HEK293 (cell line): Measurements from ENCODE around the gene KIF17.
A peak's percentile ranks its signal among the peaks of the same experiment; 100 is the strongest.

Source experiments
- CTCF ChIA-PET: fragments of 350-600 bp; formaldehyde crosslinking; extraction: SDS; loops from one replicate; lab custom pipeline; 2021; ENCODE audit warnings: antibody characterized with exemption; lab: Yijun Ruan, JAX
- POLR2A ChIA-PET: fragments of 300-600 bp; formaldehyde crosslinking; extraction: SDS; loops from one replicate; lab custom pipeline; 2020; ENCODE audit warnings: antibody characterized with exemption, inconsistent platforms; lab: Yijun Ruan, JAX
- H3K27ac ChIP-seq: fragments of 200-500 bp; sonication (Bioruptor generic); 2 replicates; pipeline ENCODE4 v1.5.1; 2014; ENCODE audit warnings: low read depth, low read length, control low read depth, inconsistent platforms; ENCODE audit errors: extremely low read depth
- H3K36me3 ChIP-seq, 2 experiments: fragments of 200-500 bp in 1 of 2; sonication (Bioruptor generic) in 1 of 2; 1 replicate in 1 of 2; 2 replicates in 1 of 2; pipeline ENCODE4 v1.5.1; 2014 to 2017; ENCODE audit warnings: inconsistent platforms in 2 of 2, low read length in 2 of 2; ENCODE audit not compliant: control insufficient read depth in 2 of 2, insufficient read depth in 1 of 2
- H3K4me1 ChIP-seq: fragments of 200-500 bp; sonication (Bioruptor generic); 2 replicates; pipeline ENCODE4 v1.5.1; 2014; ENCODE audit warnings: mild to moderate bottlenecking, low read length, inconsistent platforms; ENCODE audit not compliant: control insufficient read depth, insufficient read depth
- H3K4me3 ChIP-seq: 2 replicates; pipeline ENCODE4 v1.5.1; 2011; ENCODE audit warnings: low read depth, mild to moderate bottlenecking, control low read depth, low read length, moderate library complexity
- H3K9me3 ChIP-seq: fragments of 200-500 bp; sonication (Bioruptor generic); 2 replicates; pipeline ENCODE4 v1.5.1; 2014; ENCODE audit warnings: low read depth, low read length, inconsistent platforms; ENCODE audit not compliant: control insufficient read depth, insufficient read depth
- HOXC10 ChIP-seq: sonication (generic); formaldehyde crosslinking; IDR thresholded peaks from 2 replicates; pipeline ENCODE4 v1.8.1; 2023; ENCODE audit warnings: mild to moderate bottlenecking, missing genetic modification reagents
- KLF10 ChIP-seq: fragments of 450-650 bp; IDR thresholded peaks from 2 replicates; pipeline ENCODE4 v1.5.1; 2018; ENCODE audit warnings: missing biosample characterization, mild to moderate bottlenecking, missing genetic modification characterization
- PRDM1 ChIP-seq: fragments of 450-650 bp; formaldehyde crosslinking; IDR thresholded peaks from 2 replicates; pipeline ENCODE4; 2016; ENCODE audit warnings: missing biosample characterization, missing genetic modification characterization
- REPIN1 ChIP-seq: fragments of 450-650 bp; formaldehyde crosslinking; IDR thresholded peaks from 2 replicates; pipeline ENCODE4 v1.5.1; 2017; ENCODE audit warnings: missing biosample characterization, missing genetic modification characterization, low read depth
- SP7 ChIP-seq: fragments of 450-650 bp; formaldehyde crosslinking; IDR thresholded peaks from 2 replicates; pipeline ENCODE4 v1.5.1; 2016; ENCODE audit warnings: missing biosample characterization, missing genetic modification characterization
- ZFP37 ChIP-seq: fragments of 450-650 bp; formaldehyde crosslinking; IDR thresholded peaks from 2 replicates; pipeline ENCODE4 v1.5.1; 2016; ENCODE audit warnings: missing biosample characterization, missing genetic modification characterization
- ZNF114 ChIP-seq: fragments of 450-650 bp; formaldehyde crosslinking; IDR thresholded peaks from 2 replicates; pipeline ENCODE4 v1.5.0; 2017; ENCODE audit warnings: missing biosample characterization, missing genetic modification characterization
- ZNF121 ChIP-seq: fragments of 450-650 bp; formaldehyde crosslinking; IDR thresholded peaks from 2 replicates; pipeline ENCODE4 v1.5.1; 2016; ENCODE audit warnings: missing biosample characterization, missing genetic modification characterization
- ZNF133 ChIP-seq: fragments of 450-650 bp; formaldehyde crosslinking; IDR thresholded peaks from 2 replicates; pipeline ENCODE4 v1.5.1; 2016; ENCODE audit warnings: missing biosample characterization, missing genetic modification characterization
- ZNF155 ChIP-seq: fragments of 450-650 bp; formaldehyde crosslinking; IDR thresholded peaks from 2 replicates; pipeline ENCODE4 v1.5.1; 2016; ENCODE audit warnings: missing biosample characterization, missing genetic modification characterization
- ZNF174 ChIP-seq: fragments of 450-650 bp; formaldehyde crosslinking; IDR thresholded peaks from 2 replicates; pipeline ENCODE4 v1.5.0; 2017; ENCODE audit warnings: missing biosample characterization, mild to moderate bottlenecking, missing genetic modification characterization
- ZNF239 ChIP-seq: fragments of 450-650 bp; formaldehyde crosslinking; IDR thresholded peaks from 2 replicates; pipeline ENCODE4 v1.5.1; 2016; ENCODE audit warnings: missing biosample characterization, missing genetic modification characterization
- ZNF560 ChIP-seq: fragments of 450-650 bp; formaldehyde crosslinking; IDR thresholded peaks from 2 replicates; pipeline ENCODE4 v1.5.1; 2017; ENCODE audit warnings: missing biosample characterization, missing genetic modification characterization, borderline replicate concordance
- ZNF624 ChIP-seq: fragments of 450-650 bp; formaldehyde crosslinking; IDR thresholded peaks from 2 replicates; pipeline ENCODE4 v1.5.1; 2017; ENCODE audit warnings: missing biosample characterization, missing genetic modification characterization
- ZNF626 ChIP-seq: fragments of 450-650 bp; sonication (Bioruptor Pico); formaldehyde crosslinking; IDR thresholded peaks from 2 replicates; pipeline ENCODE4 v1.5.1; 2018; ENCODE audit warnings: missing biosample characterization, missing genetic modification characterization, inconsistent platforms
- ZNF677 ChIP-seq: fragments of 450-650 bp; IDR thresholded peaks from 2 replicates; pipeline ENCODE4 v1.5.0; 2018; ENCODE audit warnings: missing biosample characterization, mild to moderate bottlenecking, missing genetic modification characterization, moderate library complexity
- ZNF785 ChIP-seq: fragments of 450-650 bp; formaldehyde crosslinking; IDR thresholded peaks from 2 replicates; pipeline ENCODE4 v1.5.1; 2016; ENCODE audit warnings: missing biosample characterization, missing genetic modification characterization
- ZNF837 ChIP-seq: fragments of 450-650 bp; formaldehyde crosslinking; IDR thresholded peaks from 2 replicates; pipeline ENCODE4 v1.5.1; 2016; ENCODE audit warnings: missing biosample characterization, missing genetic modification characterization
- TF ChIP-seq, protein P1 (sequence below): fragments of 450-650 bp; formaldehyde crosslinking; IDR thresholded peaks from 2 replicates; pipeline ENCODE4 v1.5.1; 2016; ENCODE audit warnings: missing biosample characterization, missing genetic modification characterization
- TF ChIP-seq, protein P2 (sequence below): fragments of 450-650 bp; formaldehyde crosslinking; IDR thresholded peaks from 2 replicates; pipeline ENCODE4 v1.5.1; 2017; ENCODE audit warnings: missing biosample characterization, missing genetic modification characterization
- TF ChIP-seq, protein P3 (sequence below): fragments of 450-650 bp; formaldehyde crosslinking; IDR thresholded peaks from 2 replicates; pipeline ENCODE4 v1.5.1; 2016; ENCODE audit warnings: missing biosample characterization, missing genetic modification characterization, low read depth
- TF ChIP-seq, protein P4 (sequence below): fragments of 450-650 bp; formaldehyde crosslinking; IDR thresholded peaks from 2 replicates; pipeline ENCODE4 v1.5.1; 2016; ENCODE audit warnings: missing biosample characterization, missing genetic modification characterization

KIF17 gene

DNA sequence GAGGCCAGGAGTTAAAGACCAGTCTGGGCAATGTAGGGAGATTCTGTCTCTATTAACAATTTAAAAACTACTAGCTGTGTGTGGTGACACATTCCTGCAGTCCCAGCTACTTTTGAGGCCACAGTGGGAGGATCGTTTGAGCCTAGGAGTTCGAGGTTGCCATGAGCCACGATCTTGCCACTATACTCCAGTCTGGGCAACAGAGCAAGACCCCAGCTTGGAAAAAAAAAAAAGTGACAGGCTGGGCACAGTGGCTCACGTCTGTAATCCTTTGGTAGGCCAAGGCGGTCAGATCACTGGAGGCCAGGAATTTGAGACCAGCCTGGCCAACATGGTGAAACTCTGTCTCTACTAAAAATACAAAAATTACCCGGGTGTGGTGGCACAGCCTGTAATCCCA, 42.5 kb upstream of the KIF17 start:
- Histone ChIP-seq H3K4me3 (no peak overlapping the region), H3K27ac (no peak overlapping the region), H3K4me1 (no peaks in the 10 kb centered on the region), H3K36me3 (peaks cover 92 to 98% of the 10 kb centered on the region in 2 experiments), H3K9me3 (no peaks in the 10 kb centered on the region)
- CTCF ChIA-PET: interaction anchor here (0.5 kb wide), 1 partner anchor 565 kb away, joined by 3 read pairs; no protein-coding TSS in a partner anchor
- POLR2A ChIA-PET: interaction anchor here (1.0 kb wide), 1 partner anchor 26 kb away, joined by 3 read pairs; no protein-coding TSS in a partner anchor
- TF ChIP-seq KLF10 (tag by site-specific recombination) (no peak), ZNF121 (peak; percentile 69; the same call in 1 of the 2 replicates)

DNA sequence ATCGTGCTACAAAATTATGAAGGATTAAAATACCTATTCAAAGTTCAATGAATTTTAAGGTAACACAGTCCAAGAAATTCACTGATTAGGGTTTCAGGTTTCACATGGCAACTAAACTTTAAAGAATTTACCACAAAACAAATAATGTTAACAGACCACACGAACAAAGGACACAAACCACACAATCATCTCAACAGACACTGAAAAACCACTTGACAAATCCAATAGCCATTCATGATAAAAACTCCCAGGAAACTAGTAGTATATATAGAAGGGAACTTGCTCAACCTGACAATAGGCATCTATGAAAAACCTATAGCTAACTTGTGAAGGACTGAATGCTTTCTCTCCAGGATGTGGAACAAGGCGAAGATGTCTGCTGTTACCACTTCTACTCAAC, 35.8 kb upstream of the KIF17 start:
- ChIA-PET CTCF (interaction anchor here (1.3 kb wide), 1 partner anchor 57 kb away, joined by 5 read pairs; no protein-coding TSS in a partner anchor), POLR2A (no interaction called here)
- no peak overlapping the region for H3K27ac ChIP-seq
- TF ChIP-seq ZNF626 (tag by site-specific recombination) (no peak), ZNF174 (tag by site-specific recombination) (no peak)
- H3K36me3 ChIP-seq: peaks cover 64 to 72% of the 10 kb centered on the region in 2 experiments
- H3K4me3 ChIP-seq: no peak overlapping the region
- H3K9me3 ChIP-seq: no peaks in the 10 kb centered on the region
- H3K4me1 ChIP-seq: no peaks in the 10 kb centered on the region

DNA sequence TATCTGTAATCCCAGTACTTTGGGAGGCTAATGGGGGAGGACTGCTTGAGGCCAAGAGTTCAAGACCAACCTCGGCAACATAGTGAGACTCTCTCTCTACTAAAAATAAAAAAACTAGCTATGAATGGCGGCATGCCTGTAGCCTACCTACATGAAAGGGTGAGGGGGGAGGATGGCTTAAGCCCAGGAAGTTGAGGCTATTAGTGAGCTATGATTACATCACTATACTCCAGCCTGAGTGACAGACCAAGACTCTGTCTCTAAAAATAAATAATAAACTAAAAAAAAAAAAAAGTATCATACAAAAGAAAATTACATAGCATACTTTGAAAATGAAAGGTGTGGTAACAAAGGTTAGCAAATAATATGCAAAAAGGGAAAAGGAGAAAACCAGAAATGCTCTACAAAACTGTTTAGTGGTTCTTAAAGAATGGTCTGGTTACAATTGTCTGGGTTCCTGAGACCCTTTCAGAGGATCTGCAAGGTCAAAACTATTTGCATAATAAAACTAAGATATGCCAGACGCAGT, 33.7 kb upstream of the KIF17 start:
- H3K9me3 ChIP-seq: no peaks in the 10 kb centered on the region
- H3K4me1 ChIP-seq: no peaks in the 10 kb centered on the region
- H3K27ac ChIP-seq: no peak overlapping the region
- POLR2A ChIA-PET: interaction anchor here (2.6 kb wide), 1 partner anchor 35 kb away, joined by 8 read pairs; the partner anchor contains the start of gene HP1BP3
- H3K36me3 ChIP-seq: peaks cover 65 to 74% of the 10 kb centered on the region in 2 experiments
- no peak overlapping the region for H3K4me3 ChIP-seq
- CTCF ChIA-PET: interaction anchor here (1.3 kb wide), 1 partner anchor 444 kb away, joined by 6 read pairs; no protein-coding TSS in a partner anchor
- TF ChIP-seq, protein P1, sequence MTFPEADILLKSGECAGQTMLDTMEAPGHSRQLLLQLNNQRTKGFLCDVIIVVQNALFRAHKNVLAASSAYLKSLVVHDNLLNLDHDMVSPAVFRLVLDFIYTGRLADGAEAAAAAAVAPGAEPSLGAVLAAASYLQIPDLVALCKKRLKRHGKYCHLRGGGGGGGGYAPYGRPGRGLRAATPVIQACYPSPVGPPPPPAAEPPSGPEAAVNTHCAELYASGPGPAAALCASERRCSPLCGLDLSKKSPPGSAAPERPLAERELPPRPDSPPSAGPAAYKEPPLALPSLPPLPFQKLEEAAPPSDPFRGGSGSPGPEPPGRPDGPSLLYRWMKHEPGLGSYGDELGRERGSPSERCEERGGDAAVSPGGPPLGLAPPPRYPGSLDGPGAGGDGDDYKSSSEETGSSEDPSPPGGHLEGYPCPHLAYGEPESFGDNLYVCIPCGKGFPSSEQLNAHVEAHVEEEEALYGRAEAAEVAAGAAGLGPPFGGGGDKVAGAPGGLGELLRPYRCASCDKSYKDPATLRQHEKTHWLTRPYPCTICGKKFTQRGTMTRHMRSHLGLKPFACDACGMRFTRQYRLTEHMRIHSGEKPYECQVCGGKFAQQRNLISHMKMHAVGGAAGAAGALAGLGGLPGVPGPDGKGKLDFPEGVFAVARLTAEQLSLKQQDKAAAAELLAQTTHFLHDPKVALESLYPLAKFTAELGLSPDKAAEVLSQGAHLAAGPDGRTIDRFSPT: no peak
- TF ChIP-seq, protein P2, sequence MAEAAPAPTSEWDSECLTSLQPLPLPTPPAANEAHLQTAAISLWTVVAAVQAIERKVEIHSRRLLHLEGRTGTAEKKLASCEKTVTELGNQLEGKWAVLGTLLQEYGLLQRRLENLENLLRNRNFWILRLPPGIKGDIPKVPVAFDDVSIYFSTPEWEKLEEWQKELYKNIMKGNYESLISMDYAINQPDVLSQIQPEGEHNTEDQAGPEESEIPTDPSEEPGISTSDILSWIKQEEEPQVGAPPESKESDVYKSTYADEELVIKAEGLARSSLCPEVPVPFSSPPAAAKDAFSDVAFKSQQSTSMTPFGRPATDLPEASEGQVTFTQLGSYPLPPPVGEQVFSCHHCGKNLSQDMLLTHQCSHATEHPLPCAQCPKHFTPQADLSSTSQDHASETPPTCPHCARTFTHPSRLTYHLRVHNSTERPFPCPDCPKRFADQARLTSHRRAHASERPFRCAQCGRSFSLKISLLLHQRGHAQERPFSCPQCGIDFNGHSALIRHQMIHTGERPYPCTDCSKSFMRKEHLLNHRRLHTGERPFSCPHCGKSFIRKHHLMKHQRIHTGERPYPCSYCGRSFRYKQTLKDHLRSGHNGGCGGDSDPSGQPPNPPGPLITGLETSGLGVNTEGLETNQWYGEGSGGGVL (tag by site-specific recombination): no peak
- TF ChIP-seq, protein P3, sequence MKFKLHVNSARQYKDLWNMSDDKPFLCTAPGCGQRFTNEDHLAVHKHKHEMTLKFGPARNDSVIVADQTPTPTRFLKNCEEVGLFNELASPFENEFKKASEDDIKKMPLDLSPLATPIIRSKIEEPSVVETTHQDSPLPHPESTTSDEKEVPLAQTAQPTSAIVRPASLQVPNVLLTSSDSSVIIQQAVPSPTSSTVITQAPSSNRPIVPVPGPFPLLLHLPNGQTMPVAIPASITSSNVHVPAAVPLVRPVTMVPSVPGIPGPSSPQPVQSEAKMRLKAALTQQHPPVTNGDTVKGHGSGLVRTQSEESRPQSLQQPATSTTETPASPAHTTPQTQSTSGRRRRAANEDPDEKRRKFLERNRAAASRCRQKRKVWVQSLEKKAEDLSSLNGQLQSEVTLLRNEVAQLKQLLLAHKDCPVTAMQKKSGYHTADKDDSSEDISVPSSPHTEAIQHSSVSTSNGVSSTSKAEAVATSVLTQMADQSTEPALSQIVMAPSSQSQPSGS: peak; percentile 44; the same call in 1 of the 2 replicates
- no peak for TF ChIP-seq REPIN1 (tag by site-specific recombination)
- TF ChIP-seq ZNF624: no peak
- no peak for TF ChIP-seq ZNF133 (tag by site-specific recombination)

DNA sequence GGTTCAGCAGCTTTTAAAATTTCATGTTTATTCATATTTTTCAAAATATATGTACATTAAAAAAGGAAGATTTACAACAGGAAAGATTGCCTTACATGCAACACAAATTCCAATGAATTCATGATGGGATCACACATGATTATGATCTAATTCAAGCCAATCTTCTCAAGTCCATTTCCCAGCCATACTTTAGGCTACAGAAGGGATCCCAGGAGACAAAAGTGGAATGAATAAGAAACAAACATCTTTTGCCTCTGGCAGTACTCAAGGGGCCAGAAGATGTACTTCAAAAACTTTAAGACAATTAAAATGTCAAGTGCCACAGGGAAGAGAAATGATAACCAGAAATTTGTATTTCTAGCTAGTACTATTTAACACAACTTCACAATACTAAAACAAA, 24.9 kb upstream of the KIF17 start:
- Histone ChIP-seq H3K36me3 (peaks cover 70 to 97% of the 10 kb centered on the region in 2 experiments), H3K4me1 (no peaks in the 10 kb centered on the region), H3K27ac (no peak overlapping the region), H3K9me3 (no peaks in the 10 kb centered on the region), H3K4me3 (no peak overlapping the region)
- CTCF ChIA-PET: interaction anchor here (0.5 to 0.7 kb wide), 2 partner anchors 28 to 46 kb away, joined by 3 to 5 read pairs; no protein-coding TSS in a partner anchor
- POLR2A ChIA-PET: no interaction called here
- no peak for TF ChIP-seq ZNF239 (tag by site-specific recombination)
- TF ChIP-seq PRDM1: no peak
- TF ChIP-seq ZNF785: no peak
- no peak for TF ChIP-seq ZFP37 (tag by site-specific recombination)
- no peak for TF ChIP-seq ZNF114 (tag by site-specific recombination)
- TF ChIP-seq ZNF560 (tag by site-specific recombination): no peak
- TF ChIP-seq HOXC10 (CRISPR knock-in tag): no peak
- TF ChIP-seq, protein P4, sequence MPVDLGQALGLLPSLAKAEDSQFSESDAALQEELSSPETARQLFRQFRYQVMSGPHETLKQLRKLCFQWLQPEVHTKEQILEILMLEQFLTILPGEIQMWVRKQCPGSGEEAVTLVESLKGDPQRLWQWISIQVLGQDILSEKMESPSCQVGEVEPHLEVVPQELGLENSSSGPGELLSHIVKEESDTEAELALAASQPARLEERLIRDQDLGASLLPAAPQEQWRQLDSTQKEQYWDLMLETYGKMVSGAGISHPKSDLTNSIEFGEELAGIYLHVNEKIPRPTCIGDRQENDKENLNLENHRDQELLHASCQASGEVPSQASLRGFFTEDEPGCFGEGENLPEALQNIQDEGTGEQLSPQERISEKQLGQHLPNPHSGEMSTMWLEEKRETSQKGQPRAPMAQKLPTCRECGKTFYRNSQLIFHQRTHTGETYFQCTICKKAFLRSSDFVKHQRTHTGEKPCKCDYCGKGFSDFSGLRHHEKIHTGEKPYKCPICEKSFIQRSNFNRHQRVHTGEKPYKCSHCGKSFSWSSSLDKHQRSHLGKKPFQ (tag by site-specific recombination): no peak
- TF ChIP-seq SP7 (tag by site-specific recombination): no peak
- no peak for TF ChIP-seq ZNF155 (tag by site-specific recombination)
- no peak for TF ChIP-seq ZNF837 (tag by site-specific recombination)
- no peak for TF ChIP-seq ZNF677 (tag by site-specific recombination)
